ENCODE measurements around the gene PKN2. TPM values are rescaled to one million over a fixed set of nuclear protein-coding genes. Genes with fewer than 3 reads are reported as not detected.

The PKN2 gene
- total and polyA plus RNA-seq, 9 of the 15 experiments (the other 6 are each of a cell fraction or from before 2014, with no cell fraction given), result 4.5 to 25.3 (median 19.2) TPM

- TF ChIP-seq EHMT2 (IDR thresholded peaks at IDR 0.05), result no peak
- no peak for TF ChIP-seq ZBTB9 (CRISPR knock-in tag; IDR thresholded peaks at IDR 0.05)
- TF ChIP-seq AFF1 (IDR thresholded peaks at IDR 0.05; ENCODE audit: low read depth in 1 of 2, partially characterized antibody in 2 of 2), result no peak
- TF ChIP-seq CHD1 (IDR thresholded peaks at IDR 0.05; ENCODE audit: low read length), result no peak
- TF ChIP-seq HIVEP1 (CRISPR knock-in tag; IDR thresholded peaks at IDR 0.05), result no peak
- no peak for TF ChIP-seq ZNF449 (CRISPR knock-in tag; IDR thresholded peaks at IDR 0.05)
- TF ChIP-seq PURB (CRISPR knock-in tag; IDR thresholded peaks at IDR 0.05; ENCODE audit: low read depth), result no peak
- TF ChIP-seq ZBTB7A (IDR thresholded peaks at IDR 0.05; ENCODE audit: borderline replicate concordance, control insufficient read depth, low read depth, low read length), result no peak
- no peak for TF ChIP-seq GMEB1 (CRISPR knock-in tag; IDR thresholded peaks at IDR 0.05)
- H3K27me3 ChIP-seq (ENCODE audit: control insufficient read depth in 2 of 2, insufficient read depth in 2 of 2, low read length in 2 of 2), result no peaks in the 10 kb centered on the region
- intact Hi-C loops (cut with micrococcal nuclease) (no loop called here), in situ Hi-C loops (cut with MboI) (no loop called here)
- DNase-seq (ENCODE audit: extremely low read depth in 1 of 4, low spot score in 3 of 4) (no peak), ATAC-seq (no peak), FAIRE-seq (no peak)
- 86% methylated on average over 4 of the region's 4 CpGs for WGBS (ENCODE audit: insufficient coverage, low coverage, missing lambda C conversion rate)
- no TSS peak for BruUV-seq (replicated peaks)
- no peak overlapping the region for H2AFZ ChIP-seq (ENCODE audit: low read depth, low read length)
- no peak overlapping the region for H3K4me3 ChIP-seq
- peaks cover 19% of the 10 kb centered on the region; the same call in 2 of the 3 replicates for H3K36me3 ChIP-seq (ENCODE audit: control insufficient read depth, insufficient read depth, low read length)
- no peak overlapping the region for H3K4me2 ChIP-seq (ENCODE audit: insufficient read depth, low read length)
- H3K79me2 ChIP-seq (ENCODE audit: control insufficient read depth, insufficient read depth, low read length), result peaks cover 16% of the 10 kb centered on the region; the same call in 2 of the 3 replicates
- no peaks in the 10 kb centered on the region for H4K20me1 ChIP-seq (replicated peaks; ENCODE audit: control insufficient read depth, insufficient read depth, low read length)
- no peaks in the 10 kb centered on the region for H3K9me1 ChIP-seq (ENCODE audit: control insufficient read depth, insufficient read depth, low read length)
- H3K27ac ChIP-seq (ENCODE audit: extremely low read depth, low read depth, low read length), result no peak overlapping the region
- H3K9me3 ChIP-seq (replicated peaks; ENCODE audit: control insufficient read depth, insufficient read depth, low read depth, low read length), result no peaks in the 10 kb centered on the region
- no peak overlapping the region for H3K9ac ChIP-seq (ENCODE audit: insufficient read depth in 1 of 2, low read depth in 2 of 2, low read length in 2 of 2)
- ChIA-PET CTCF (ENCODE audit: low intra/inter-chr PET ratio) (no interaction called here), POLR2A (no interaction called here)
- H3K4me1 ChIP-seq (replicated peaks in 1 of 2; ENCODE audit: control insufficient read depth in 2 of 2, insufficient read depth in 2 of 2, low read length in 2 of 2), result no peaks in the 10 kb centered on the region; a peak in 1 of 5 replicates
Observed at GRCh38 chr1:88751714-88752113, 67.6 kb downstream of the PKN2 start.

Measured in K562 (cell line).